ENCODE data around the gene RNPEPL1.

RNPEPL1 gene

DNA sequence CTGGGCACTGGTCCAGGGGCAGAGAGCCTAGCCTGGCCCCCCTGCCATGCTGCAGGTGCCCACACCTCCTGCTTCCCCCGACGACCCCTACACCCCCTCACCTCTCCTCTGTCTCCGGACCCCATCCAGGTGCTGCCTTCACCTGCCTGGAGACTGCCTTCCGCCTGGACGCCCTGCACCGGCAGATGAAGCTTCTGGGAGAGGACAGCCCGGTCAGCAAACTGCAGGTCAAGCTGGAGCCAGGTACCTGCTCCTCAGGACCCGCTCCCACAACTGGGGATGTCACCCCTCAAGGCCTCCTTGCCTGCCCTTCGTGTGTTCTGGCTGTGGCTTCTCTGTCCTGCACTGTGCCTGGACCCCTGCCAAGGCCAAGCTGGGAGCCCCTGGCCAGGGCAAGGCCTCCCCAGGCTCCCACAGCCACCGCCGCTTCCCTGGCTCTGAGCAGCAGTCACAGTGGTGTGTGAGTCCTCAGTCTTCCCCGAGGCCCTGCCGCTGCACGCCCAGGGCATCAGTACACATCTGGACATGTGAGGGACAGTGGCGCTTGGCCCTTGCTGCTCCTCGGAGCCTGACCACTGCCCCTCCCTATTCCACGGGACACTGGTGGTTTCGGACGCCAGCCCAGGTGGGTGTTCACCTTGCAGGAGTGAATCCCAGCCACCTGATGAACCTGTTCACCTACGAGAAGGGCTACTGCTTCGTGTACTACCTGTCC lies 6.3 kb downstream of the RNPEPL1 start:
- no peak for DNase-seq
- no peaks in the 10 kb centered on the region for H3K27me3 ChIP-seq (ENCODE audit: insufficient read depth, low read length)
- H3K18ac ChIP-seq (ENCODE audit: low read length): no peak overlapping the region
- peaks cover 5 to 7% of the 10 kb centered on the region in 2 experiments for H3K4me1 ChIP-seq (ENCODE audit: control insufficient read depth in 1 of 2, insufficient read depth in 2 of 2, low read length in 2 of 2)
- H3K4me2 ChIP-seq (ENCODE audit: low read length): no peak overlapping the region
- H4K8ac ChIP-seq (ENCODE audit: low read depth, low read length): no peak overlapping the region
- H3K79me1 ChIP-seq (ENCODE audit: low read length): no peaks in the 10 kb centered on the region
- no peaks in the 10 kb centered on the region for H3K79me2 ChIP-seq (ENCODE audit: control insufficient read depth, insufficient read depth, low read length, poor library complexity)
- no peak overlapping the region for H2AK5ac ChIP-seq (ENCODE audit: low read length)
- H2BK120ac ChIP-seq (ENCODE audit: insufficient read depth, low read length, poor library complexity): no peak overlapping the region
- H2AFZ ChIP-seq (ENCODE audit: insufficient read depth, low read length, poor library complexity): no peak overlapping the region
- no peak overlapping the region for H4K12ac ChIP-seq (ENCODE audit: low read depth, low read length)
- H3K9ac ChIP-seq (ENCODE audit: low read length): no peak overlapping the region
- H2BK12ac ChIP-seq (ENCODE audit: low read length): no peak overlapping the region
- no CpG with 5 or more reads among the region's 21 CpGs for WGBS (ENCODE audit: extremely low coverage, insufficient coverage, insufficient read length)
- H3K27ac ChIP-seq (ENCODE audit: low read depth, low read length): no peak overlapping the region
- H3K36me3 ChIP-seq (ENCODE audit: control insufficient read depth in 1 of 2, insufficient read depth in 2 of 2, low read length in 2 of 2): peaks cover 44 to 50% of the 10 kb centered on the region in 2 experiments
- no peak overlapping the region for H4K91ac ChIP-seq (ENCODE audit: low read depth, low read length)
- no peak overlapping the region for H3K14ac ChIP-seq (ENCODE audit: low read length)
- no peak overlapping the region for H3K23ac ChIP-seq (ENCODE audit: low read length)
- no peak overlapping the region for H2BK5ac ChIP-seq (ENCODE audit: low read depth, low read length, poor library complexity)
- H3K4ac ChIP-seq (ENCODE audit: low read depth, low read length): no peak overlapping the region
- peaks cover 2% of the 10 kb centered on the region for H3K9me3 ChIP-seq (ENCODE audit: insufficient read depth, low read depth, low read length)
- H3K4me3 ChIP-seq (ENCODE audit: low read depth, low read length): no peak overlapping the region

DNA sequence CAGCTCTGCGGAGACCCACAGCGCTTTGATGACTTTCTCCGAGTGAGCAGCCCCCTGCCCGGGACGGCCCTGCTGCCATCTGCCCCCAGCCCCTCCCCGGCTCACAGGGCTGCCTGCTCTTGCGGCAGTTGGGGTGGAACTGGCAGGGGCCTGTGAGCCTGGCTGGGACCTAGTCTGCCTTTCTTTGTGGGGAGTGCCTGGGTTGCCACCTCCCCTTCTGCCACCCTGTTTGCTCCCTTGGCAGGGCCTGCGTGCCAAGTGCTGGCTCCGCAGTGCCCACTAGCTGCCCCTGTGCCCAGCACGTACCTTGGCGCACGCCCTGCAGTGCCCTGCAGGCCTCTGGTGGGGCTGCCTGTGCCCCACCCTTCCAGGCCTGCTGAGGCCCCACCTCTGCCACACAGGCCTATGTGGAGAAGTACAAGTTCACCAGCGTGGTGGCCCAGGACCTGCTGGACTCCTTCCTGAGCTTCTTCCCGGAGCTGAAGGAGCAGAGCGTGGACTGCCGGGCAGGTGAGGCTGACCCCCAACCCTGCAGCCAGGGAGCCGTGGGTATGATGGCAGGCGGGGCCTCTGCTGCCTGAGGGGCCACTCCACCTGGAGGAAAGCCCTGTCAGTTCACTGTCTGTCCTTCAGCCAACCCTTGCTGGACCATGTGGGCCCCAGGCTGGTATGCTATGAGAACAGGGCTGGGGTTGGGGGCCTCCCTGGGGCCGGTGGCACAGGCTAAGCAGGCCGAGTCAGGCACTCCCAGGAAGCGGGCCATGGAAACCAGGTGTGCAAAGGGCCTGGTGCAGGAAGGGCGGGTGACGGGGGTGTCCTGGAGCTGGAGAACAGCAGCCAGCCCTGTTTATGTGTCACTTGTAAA lies 7.0 kb downstream of the RNPEPL1 start:
- Histone ChIP-seq H4K12ac (ENCODE audit: low read depth, low read length) (no peak overlapping the region), H2AK5ac (ENCODE audit: low read length) (no peak overlapping the region), H3K27me3 (ENCODE audit: insufficient read depth, low read length) (no peaks in the 10 kb centered on the region), H3K4ac (ENCODE audit: low read depth, low read length) (no peak overlapping the region), H4K8ac (ENCODE audit: low read depth, low read length) (no peak overlapping the region), H4K91ac (ENCODE audit: low read depth, low read length) (no peak overlapping the region), H3K4me3 (ENCODE audit: low read depth, low read length) (no peak overlapping the region), H3K79me1 (ENCODE audit: low read length) (no peaks in the 10 kb centered on the region), H3K23ac (ENCODE audit: low read length) (no peak overlapping the region), H2AFZ (ENCODE audit: insufficient read depth, low read length, poor library complexity) (no peak overlapping the region), H3K4me2 (ENCODE audit: low read length) (no peak overlapping the region), H3K9ac (ENCODE audit: low read length) (no peak overlapping the region), H3K36me3 (ENCODE audit: control insufficient read depth in 1 of 2, insufficient read depth in 2 of 2, low read length in 2 of 2) (peaks cover 44 to 50% of the 10 kb centered on the region in 2 experiments), H3K79me2 (ENCODE audit: control insufficient read depth, insufficient read depth, low read length, poor library complexity) (no peaks in the 10 kb centered on the region), H3K18ac (ENCODE audit: low read length) (no peak overlapping the region), H2BK12ac (ENCODE audit: low read length) (no peak overlapping the region), H3K4me1 (ENCODE audit: control insufficient read depth in 1 of 2, insufficient read depth in 2 of 2, low read length in 2 of 2) (peaks cover 7 to 9% of the 10 kb centered on the region in 2 experiments), H2BK5ac (ENCODE audit: low read depth, low read length, poor library complexity) (no peak overlapping the region), H3K27ac (ENCODE audit: low read depth, low read length) (no peak overlapping the region), H2BK120ac (ENCODE audit: insufficient read depth, low read length, poor library complexity) (no peak overlapping the region), H3K14ac (ENCODE audit: low read length) (no peak overlapping the region), H3K9me3 (ENCODE audit: insufficient read depth, low read depth, low read length) (peaks cover 2% of the 10 kb centered on the region)
- no CpG with 5 or more reads among the region's 23 CpGs for WGBS (ENCODE audit: extremely low coverage, insufficient coverage, insufficient read length)
- DNase-seq: no peak

DNA sequence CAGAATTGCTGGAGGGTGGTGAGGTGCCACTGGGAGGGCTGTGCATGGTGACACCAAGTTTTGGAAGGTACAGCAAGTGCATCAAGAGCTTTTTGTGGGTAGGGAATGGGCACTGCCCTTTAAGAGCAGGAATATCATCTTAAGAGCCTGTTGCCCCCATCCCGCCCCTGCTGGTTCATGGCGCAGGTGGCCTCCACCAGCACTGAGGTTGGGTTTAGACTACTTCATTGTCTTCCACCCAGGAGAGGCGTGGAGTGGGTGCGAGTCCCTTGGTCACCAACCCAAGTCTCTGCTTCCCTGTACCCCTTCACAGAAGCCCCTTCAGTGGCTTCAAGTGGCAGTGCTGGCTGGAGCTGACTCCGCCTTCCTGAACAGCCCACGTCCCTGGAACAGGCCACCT lies 7.8 kb downstream of the RNPEPL1 start:
- no peaks in the 10 kb centered on the region for H3K79me1 ChIP-seq (ENCODE audit: low read length)
- no peak overlapping the region for H3K4ac ChIP-seq (ENCODE audit: low read depth, low read length)
- DNase-seq: no peak
- no peak overlapping the region for H3K23ac ChIP-seq (ENCODE audit: low read length)
- H2BK5ac ChIP-seq (ENCODE audit: low read depth, low read length, poor library complexity): no peak overlapping the region
- no peak overlapping the region for H4K91ac ChIP-seq (ENCODE audit: low read depth, low read length)
- no peak overlapping the region for H3K14ac ChIP-seq (ENCODE audit: low read length)
- no peak overlapping the region for H3K18ac ChIP-seq (ENCODE audit: low read length)
- H4K8ac ChIP-seq (ENCODE audit: low read depth, low read length): no peak overlapping the region
- no peak overlapping the region for H2AK5ac ChIP-seq (ENCODE audit: low read length)
- no peak overlapping the region for H3K27ac ChIP-seq (ENCODE audit: low read depth, low read length)
- peaks cover 10 to 13% of the 10 kb centered on the region in 2 experiments for H3K4me1 ChIP-seq (ENCODE audit: control insufficient read depth in 1 of 2, insufficient read depth in 2 of 2, low read length in 2 of 2)
- peaks cover 44 to 50% of the 10 kb centered on the region in 2 experiments for H3K36me3 ChIP-seq (ENCODE audit: control insufficient read depth in 1 of 2, insufficient read depth in 2 of 2, low read length in 2 of 2)
- H4K12ac ChIP-seq (ENCODE audit: low read depth, low read length): no peak overlapping the region
- peaks cover 2% of the 10 kb centered on the region for H3K9me3 ChIP-seq (ENCODE audit: insufficient read depth, low read depth, low read length)
- H2AFZ ChIP-seq (ENCODE audit: insufficient read depth, low read length, poor library complexity): no peak overlapping the region
- no peaks in the 10 kb centered on the region for H3K27me3 ChIP-seq (ENCODE audit: insufficient read depth, low read length)
- no peak overlapping the region for H2BK120ac ChIP-seq (ENCODE audit: insufficient read depth, low read length, poor library complexity)
- no peaks in the 10 kb centered on the region for H3K79me2 ChIP-seq (ENCODE audit: control insufficient read depth, insufficient read depth, low read length, poor library complexity)
- H3K4me3 ChIP-seq (ENCODE audit: low read depth, low read length): no peak overlapping the region
- H2BK12ac ChIP-seq (ENCODE audit: low read length): no peak overlapping the region
- no peak overlapping the region for H3K4me2 ChIP-seq (ENCODE audit: low read length)
- H3K9ac ChIP-seq (ENCODE audit: low read length): no peak overlapping the region
- no CpG with 5 or more reads among the region's 6 CpGs for WGBS (ENCODE audit: extremely low coverage, insufficient coverage, insufficient read length)

DNA sequence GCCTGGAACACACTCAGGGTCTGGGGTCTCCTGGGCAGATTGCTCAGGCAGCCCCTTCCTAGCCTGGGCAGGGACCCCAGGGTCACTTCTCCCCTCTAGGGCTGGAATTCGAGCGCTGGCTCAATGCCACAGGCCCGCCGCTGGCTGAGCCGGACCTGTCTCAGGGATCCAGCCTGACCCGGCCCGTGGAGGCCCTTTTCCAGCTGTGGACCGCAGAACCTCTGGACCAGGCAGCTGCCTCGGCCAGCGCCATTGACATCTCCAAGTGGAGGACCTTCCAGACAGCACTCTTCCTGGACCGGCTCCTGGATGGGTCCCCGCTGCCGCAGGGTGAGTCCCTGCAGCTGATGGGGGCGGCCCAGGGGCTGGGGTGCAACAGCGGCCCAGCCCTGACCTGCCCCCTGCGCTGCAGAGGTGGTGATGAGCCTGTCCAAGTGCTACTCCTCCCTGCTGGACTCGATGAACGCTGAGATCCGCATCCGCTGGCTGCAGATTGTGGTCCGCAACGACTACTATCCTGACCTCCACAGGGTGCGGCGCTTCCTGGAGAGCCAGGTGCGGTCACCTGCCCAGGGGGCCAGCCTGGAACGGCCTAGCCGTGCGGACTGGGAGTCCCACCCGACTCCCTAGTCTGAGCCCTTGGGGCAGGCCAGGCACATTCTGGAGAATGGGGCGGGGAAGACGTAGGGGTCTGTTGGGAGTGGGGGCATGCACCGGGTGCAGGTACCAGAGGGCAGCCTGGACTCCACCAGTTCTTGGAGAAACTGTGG lies 8.3 kb downstream of the RNPEPL1 start:
- Histone ChIP-seq H3K14ac (ENCODE audit: low read length) (no peak overlapping the region), H3K4me3 (ENCODE audit: low read depth, low read length) (no peak overlapping the region), H2BK5ac (ENCODE audit: low read depth, low read length, poor library complexity) (no peak overlapping the region), H4K8ac (ENCODE audit: low read depth, low read length) (no peak overlapping the region), H3K4ac (ENCODE audit: low read depth, low read length) (no peak overlapping the region), H3K23ac (ENCODE audit: low read length) (no peak overlapping the region), H2BK12ac (ENCODE audit: low read length) (no peak overlapping the region), H4K12ac (ENCODE audit: low read depth, low read length) (no peak overlapping the region), H3K9me3 (ENCODE audit: insufficient read depth, low read depth, low read length) (peaks cover 2% of the 10 kb centered on the region), H3K79me1 (ENCODE audit: low read length) (no peaks in the 10 kb centered on the region), H3K27ac (ENCODE audit: low read depth, low read length) (no peak overlapping the region), H3K9ac (ENCODE audit: low read length) (no peak overlapping the region), H2BK120ac (ENCODE audit: insufficient read depth, low read length, poor library complexity) (no peak overlapping the region), H3K79me2 (ENCODE audit: control insufficient read depth, insufficient read depth, low read length, poor library complexity) (no peaks in the 10 kb centered on the region), H2AK5ac (ENCODE audit: low read length) (no peak overlapping the region), H3K4me1 (ENCODE audit: control insufficient read depth in 1 of 2, insufficient read depth in 2 of 2, low read length in 2 of 2) (peaks cover 10 to 13% of the 10 kb centered on the region in 2 experiments), H3K18ac (ENCODE audit: low read length) (no peak overlapping the region), H3K27me3 (ENCODE audit: insufficient read depth, low read length) (no peaks in the 10 kb centered on the region), H4K91ac (ENCODE audit: low read depth, low read length) (no peak overlapping the region), H2AFZ (ENCODE audit: insufficient read depth, low read length, poor library complexity) (no peak overlapping the region), H3K36me3 (ENCODE audit: control insufficient read depth in 1 of 2, insufficient read depth in 2 of 2, low read length in 2 of 2) (peaks cover 44 to 50% of the 10 kb centered on the region in 2 experiments), H3K4me2 (ENCODE audit: low read length) (no peak overlapping the region)
- no peak for DNase-seq
- WGBS (ENCODE audit: extremely low coverage, insufficient coverage, insufficient read length): no CpG with 5 or more reads among the region's 32 CpGs
